HFFc6 (cell line): Measurements from ENCODE around the gene ARHGAP32. TPM values are rescaled to one million over a fixed set of nuclear protein-coding genes. Genes with fewer than 3 reads are reported as not detected.
"Not testable (repeated sequence)": the region's sequence is repeated elsewhere in the genome, so short reads cannot be mapped to it uniquely, and the experiment has no call there.

Experiments used
- DNase-seq: peaks from one replicate; pipeline ENCODE4 v3.0.0-alpha.2; 2018
- H3K27ac Mint-ChIP-seq: 2 replicates; pipeline ENCODE4 v1.8.0; 2020; ENCODE audit warnings: mild to moderate bottlenecking, mixed read lengths
- H3K27me3 Mint-ChIP-seq: 2 replicates; pipeline ENCODE4 v1.8.0; 2021; ENCODE audit warnings: mild to moderate bottlenecking, moderate library complexity, mixed read lengths; ENCODE audit not compliant: insufficient read depth
- H3K36me3 Mint-ChIP-seq: 2 replicates; pipeline ENCODE4 v1.8.0; 2021; ENCODE audit warnings: low read depth, mixed read lengths
- H3K4me1 Mint-ChIP-seq: 2 replicates; pipeline ENCODE4 v1.8.0; 2020; ENCODE audit warnings: low read depth, mixed read lengths
- H3K4me3 Mint-ChIP-seq: 2 replicates; pipeline ENCODE4 v1.8.0; 2020; ENCODE audit warnings: mild to moderate bottlenecking, moderate library complexity, mixed read lengths
- H3K9me3 Mint-ChIP-seq: 2 replicates; pipeline ENCODE4 v1.8.0; 2020; ENCODE audit warnings: mild to moderate bottlenecking, mixed read lengths
- total RNA-seq, 6 experiments: library from RNA; stranded (reverse); fragmentation: NEBNext Ultra II Directional; extraction: Animal tissue kit (Norgen Biotek cat#: 25700); gene quantifications; 2 replicates in 1 of 6; 3 replicates in 5 of 6; pipeline ENCODE4 v1.2.3, GENCODE V29; 2021
- TF ChIP-seq, protein P1 (sequence below): fragments of 200-600 bp; sonication (generic); IDR thresholded peaks from 2 replicates; pipeline ENCODE4 v1.5.0; 2021; ENCODE audit warnings: antibody characterized with exemption, mild to moderate bottlenecking

ARHGAP32 gene
- total RNA-seq, 6 experiments from 2014 or later, result 7.6 to 8.7 (median 8.0) TPM

DNA sequence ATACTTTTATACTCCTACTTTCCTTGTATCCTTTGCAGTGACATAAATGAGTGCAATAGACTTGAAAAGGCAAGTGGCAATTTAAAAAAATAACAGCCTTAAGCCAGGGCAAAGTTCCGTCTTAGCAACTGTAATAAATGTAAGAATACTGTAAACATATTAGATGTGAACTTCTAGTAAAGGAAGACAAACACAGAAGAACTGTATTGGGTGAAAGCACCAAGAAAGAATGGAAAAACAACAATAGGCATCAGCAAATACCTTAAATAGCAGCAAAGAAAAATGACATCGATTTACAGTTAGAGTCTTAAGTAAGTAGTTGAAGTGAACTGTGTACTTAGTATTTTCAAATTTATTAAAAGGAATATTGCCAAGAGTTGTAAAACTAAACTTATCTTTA lies 174.0 kb downstream of the ARHGAP32 start:
- H3K27ac Mint-ChIP-seq, result no peak overlapping the region
- H3K9me3 Mint-ChIP-seq, result no peaks in the 10 kb centered on the region
- no peaks in the 10 kb centered on the region for H3K36me3 Mint-ChIP-seq
- DNase-seq, result no peak
- TF ChIP-seq, protein P1, sequence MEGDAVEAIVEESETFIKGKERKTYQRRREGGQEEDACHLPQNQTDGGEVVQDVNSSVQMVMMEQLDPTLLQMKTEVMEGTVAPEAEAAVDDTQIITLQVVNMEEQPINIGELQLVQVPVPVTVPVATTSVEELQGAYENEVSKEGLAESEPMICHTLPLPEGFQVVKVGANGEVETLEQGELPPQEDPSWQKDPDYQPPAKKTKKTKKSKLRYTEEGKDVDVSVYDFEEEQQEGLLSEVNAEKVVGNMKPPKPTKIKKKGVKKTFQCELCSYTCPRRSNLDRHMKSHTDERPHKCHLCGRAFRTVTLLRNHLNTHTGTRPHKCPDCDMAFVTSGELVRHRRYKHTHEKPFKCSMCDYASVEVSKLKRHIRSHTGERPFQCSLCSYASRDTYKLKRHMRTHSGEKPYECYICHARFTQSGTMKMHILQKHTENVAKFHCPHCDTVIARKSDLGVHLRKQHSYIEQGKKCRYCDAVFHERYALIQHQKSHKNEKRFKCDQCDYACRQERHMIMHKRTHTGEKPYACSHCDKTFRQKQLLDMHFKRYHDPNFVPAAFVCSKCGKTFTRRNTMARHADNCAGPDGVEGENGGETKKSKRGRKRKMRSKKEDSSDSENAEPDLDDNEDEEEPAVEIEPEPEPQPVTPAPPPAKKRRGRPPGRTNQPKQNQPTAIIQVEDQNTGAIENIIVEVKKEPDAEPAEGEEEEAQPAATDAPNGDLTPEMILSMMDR, result no peak
- no peak overlapping the region for H3K4me3 Mint-ChIP-seq
- H3K27me3 Mint-ChIP-seq, result no peaks in the 10 kb centered on the region
- 0 out of 2 replicates have a peak, but pooled peaks cover 5% of the 10 kb centered on the region for H3K4me1 Mint-ChIP-seq

DNA sequence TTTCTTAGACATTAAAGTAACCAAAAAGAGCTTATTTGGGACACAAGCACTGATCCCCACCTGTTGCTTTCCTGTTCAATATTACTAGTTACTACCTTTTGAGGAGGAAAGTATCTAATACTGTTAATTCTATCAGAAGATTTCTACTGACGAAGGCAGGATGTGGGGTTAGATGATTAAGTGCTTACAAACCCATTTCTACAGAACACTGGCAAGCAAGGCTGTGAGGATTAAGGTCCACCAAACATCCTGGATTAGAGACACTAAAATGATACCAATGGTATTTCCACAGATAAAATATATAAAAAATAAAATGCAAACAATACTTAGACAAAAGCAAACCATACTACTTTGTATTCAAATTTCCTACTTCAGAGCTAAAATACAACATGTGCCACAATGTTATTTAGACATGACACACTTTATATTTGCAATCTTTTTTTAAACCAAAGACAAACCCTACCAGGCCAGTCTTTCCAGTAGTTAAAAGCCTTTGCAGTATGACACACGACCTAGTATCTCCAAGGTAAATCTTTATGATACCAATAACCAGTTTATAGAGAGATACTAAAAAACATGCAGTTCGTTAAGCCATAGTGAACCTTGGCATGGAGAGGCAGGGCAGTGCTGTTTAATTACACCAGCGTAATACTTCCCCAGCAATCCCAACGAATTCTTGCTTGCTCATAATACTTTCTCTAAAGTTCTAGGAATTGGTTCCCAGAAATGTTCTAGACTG lies 178.2 kb downstream of the ARHGAP32 start:
- TF ChIP-seq, protein P1, result no peak
- H3K27me3 Mint-ChIP-seq, result no peaks in the 10 kb centered on the region
- no peak overlapping the region for H3K27ac Mint-ChIP-seq
- H3K9me3 Mint-ChIP-seq, result no peaks in the 10 kb centered on the region
- H3K36me3 Mint-ChIP-seq, result no peaks in the 10 kb centered on the region
- no peak overlapping the region for H3K4me3 Mint-ChIP-seq
- no peak for DNase-seq
- H3K4me1 Mint-ChIP-seq, result peaks cover 5% of the 10 kb centered on the region; the same call in 1 of the 2 replicates

DNA sequence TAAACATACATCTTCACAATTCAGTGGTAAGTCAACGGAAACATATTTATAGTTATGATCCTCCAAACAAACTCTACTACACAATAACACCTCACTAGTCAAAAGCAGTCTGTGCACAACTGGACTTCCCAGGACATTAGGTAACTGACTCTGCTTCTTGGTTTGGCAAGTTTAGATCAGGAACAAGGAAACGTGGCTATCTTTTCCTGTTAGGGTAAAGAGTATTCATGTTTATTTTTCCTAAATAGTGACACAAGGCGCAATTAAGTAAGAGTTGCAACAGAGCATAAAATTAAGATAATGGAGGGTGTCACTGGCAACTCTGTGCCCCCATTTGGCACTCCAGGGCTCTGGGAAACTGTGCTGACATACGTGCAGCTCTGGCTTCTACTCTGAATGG lies 179.2 kb downstream of the ARHGAP32 start:
- peaks cover 5% of the 10 kb centered on the region; the same call in 1 of the 2 replicates for H3K4me1 Mint-ChIP-seq
- H3K27me3 Mint-ChIP-seq, result no peaks in the 10 kb centered on the region
- no peaks in the 10 kb centered on the region for H3K9me3 Mint-ChIP-seq
- TF ChIP-seq, protein P1, result no peak
- H3K27ac Mint-ChIP-seq, result no peak overlapping the region
- H3K36me3 Mint-ChIP-seq, result no peaks in the 10 kb centered on the region
- no peak for DNase-seq
- H3K4me3 Mint-ChIP-seq, result no peak overlapping the region

DNA sequence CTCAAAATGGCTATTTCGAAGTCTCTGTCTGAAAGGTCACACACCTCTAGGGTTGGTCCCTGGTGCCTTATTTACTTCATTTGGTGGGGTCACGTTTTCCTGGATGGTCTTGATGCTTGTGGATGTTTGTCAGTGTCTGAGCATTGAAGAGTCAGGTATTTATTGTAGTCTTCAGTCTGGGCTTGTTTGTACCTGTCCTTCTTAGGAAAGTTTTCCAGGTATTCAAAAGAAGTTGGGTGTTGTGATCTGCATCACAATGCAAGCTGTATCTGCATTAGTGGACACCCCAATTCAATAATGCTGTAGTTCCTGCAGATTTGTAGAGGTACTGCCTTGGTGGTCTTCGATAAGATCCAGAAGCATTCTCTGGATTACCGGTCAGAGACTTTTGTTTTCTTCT lies 186.0 kb downstream of the ARHGAP32 start:
- H3K27ac Mint-ChIP-seq, result no peak overlapping the region
- H3K36me3 Mint-ChIP-seq, result peaks cover 8% of the 10 kb centered on the region
- no peaks in the 10 kb centered on the region for H3K4me1 Mint-ChIP-seq
- no peak for DNase-seq
- TF ChIP-seq, protein P1, result no peak
- H3K9me3 Mint-ChIP-seq, result peaks cover 28% of the 10 kb centered on the region
- H3K4me3 Mint-ChIP-seq, result no peak overlapping the region
- no peaks in the 10 kb centered on the region for H3K27me3 Mint-ChIP-seq

DNA sequence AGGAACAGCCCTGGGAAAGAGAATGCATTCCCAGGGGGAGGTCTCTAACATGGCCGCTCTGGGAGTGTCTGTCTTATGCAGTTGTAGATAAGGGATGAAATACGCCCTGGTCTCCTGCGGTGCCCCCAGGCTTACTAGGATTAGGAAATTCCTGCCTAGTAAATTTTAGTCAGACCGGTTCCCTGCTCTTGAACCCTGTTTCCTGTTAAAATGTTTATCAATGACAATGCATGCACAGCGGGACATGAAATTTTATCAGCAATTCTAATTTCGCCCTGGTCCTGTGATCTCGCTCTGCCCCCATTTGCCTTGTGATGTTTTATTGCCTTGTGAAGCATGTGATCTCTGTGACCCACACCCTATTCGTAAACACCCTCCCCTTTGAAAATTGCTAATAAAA lies 193.0 kb downstream of the ARHGAP32 start:
- not testable (repeated sequence) for H3K4me3 Mint-ChIP-seq, H3K27me3 Mint-ChIP-seq, DNase-seq, H3K4me1 Mint-ChIP-seq, H3K27ac Mint-ChIP-seq
- peaks cover 48% of the 10 kb centered on the region for H3K9me3 Mint-ChIP-seq
- peaks cover 27% of the 10 kb centered on the region for H3K36me3 Mint-ChIP-seq

DNA sequence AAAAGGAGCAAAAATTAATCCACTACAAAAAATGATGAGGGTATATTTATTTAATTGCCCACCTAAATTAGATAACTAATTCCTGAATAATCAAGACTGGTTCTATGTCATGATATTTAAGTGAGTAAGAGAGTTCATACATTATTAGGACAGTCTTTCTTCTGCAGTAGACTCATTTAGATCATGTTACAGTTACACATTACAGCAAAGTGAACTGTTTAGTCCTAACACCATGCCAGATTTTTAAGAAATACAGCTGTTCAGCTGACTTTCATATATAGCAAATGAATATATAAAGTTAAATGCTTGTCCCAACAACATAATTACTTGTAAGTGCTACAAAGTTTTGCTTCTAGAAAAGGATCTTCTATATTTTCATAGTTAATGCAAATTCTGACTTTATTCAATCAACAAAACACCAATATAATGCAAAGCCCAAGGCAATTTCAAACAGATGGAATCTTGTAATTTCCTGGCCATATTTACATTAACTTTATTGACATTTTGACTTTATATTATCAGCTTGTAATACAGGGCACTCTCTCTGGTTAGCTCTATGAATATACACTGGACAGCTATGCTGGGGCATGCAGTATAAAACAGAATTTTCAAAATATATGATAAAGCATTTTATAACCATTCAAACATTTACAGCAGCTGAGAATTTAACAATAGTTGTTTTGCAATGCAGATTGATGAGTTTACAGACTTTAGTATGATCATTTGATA lies 203.7 kb downstream of the ARHGAP32 start:
- Mint-ChIP-seq H3K4me1 (no peaks in the 10 kb centered on the region), H3K4me3 (no peak overlapping the region), H3K27me3 (no peaks in the 10 kb centered on the region), H3K9me3 (no peaks in the 10 kb centered on the region), H3K27ac (no peak overlapping the region), H3K36me3 (peaks cover 5% of the 10 kb centered on the region)
- TF ChIP-seq, protein P1, result no peak
- no peak for DNase-seq
